IgD-negative memory B cell (primary cell): ENCODE data around the gene C1orf52. TPM values are rescaled to one million over a fixed set of nuclear protein-coding genes. Genes with fewer than 3 reads are reported as not detected.

ENCODE experiments used
- H3K27ac Mint-ChIP-seq, 3 donors: one replicate each; pipeline ENCODE4 v1.8.0; 2020 to 2022; ENCODE audit warnings: mild to moderate bottlenecking in 3 of 3, mixed read lengths in 3 of 3, moderate library complexity in 1 of 3
- H3K27me3 Mint-ChIP-seq: one replicate; pipeline ENCODE4 v1.8.0; 2021; ENCODE audit warnings: mixed read lengths
- H3K36me3 Mint-ChIP-seq: one replicate; pipeline ENCODE4 v1.8.0; 2020; ENCODE audit warnings: mild to moderate bottlenecking, mixed read lengths
- H3K4me1 Mint-ChIP-seq, 3 donors: one replicate each; pipeline ENCODE4 v1.8.0; 2020 to 2022; ENCODE audit warnings: mixed read lengths in 3 of 3, mild to moderate bottlenecking in 1 of 3
- H3K4me3 Mint-ChIP-seq, 4 donors: one replicate each; pipeline ENCODE4 v1.8.0; 2020 to 2022; ENCODE audit warnings: mild to moderate bottlenecking in 4 of 4, mixed read lengths in 4 of 4, moderate library complexity in 3 of 4
- H3K9me3 Mint-ChIP-seq, 3 donors: one replicate each; pipeline ENCODE4 v1.8.0; 2020 to 2021; ENCODE audit warnings: mixed read lengths in 3 of 3, mild to moderate bottlenecking in 1 of 3
- polyA plus RNA-seq: library from polyadenylated mRNA; unstranded; fragments of 300-500 nt; fragmentation: Illumina TruSeq; gene quantifications from one replicate; pipeline ENCODE4 v1.2.3, GENCODE V29; 2021

The C1orf52 gene
- polyA plus RNA-seq: 22.3 TPM

DNA sequence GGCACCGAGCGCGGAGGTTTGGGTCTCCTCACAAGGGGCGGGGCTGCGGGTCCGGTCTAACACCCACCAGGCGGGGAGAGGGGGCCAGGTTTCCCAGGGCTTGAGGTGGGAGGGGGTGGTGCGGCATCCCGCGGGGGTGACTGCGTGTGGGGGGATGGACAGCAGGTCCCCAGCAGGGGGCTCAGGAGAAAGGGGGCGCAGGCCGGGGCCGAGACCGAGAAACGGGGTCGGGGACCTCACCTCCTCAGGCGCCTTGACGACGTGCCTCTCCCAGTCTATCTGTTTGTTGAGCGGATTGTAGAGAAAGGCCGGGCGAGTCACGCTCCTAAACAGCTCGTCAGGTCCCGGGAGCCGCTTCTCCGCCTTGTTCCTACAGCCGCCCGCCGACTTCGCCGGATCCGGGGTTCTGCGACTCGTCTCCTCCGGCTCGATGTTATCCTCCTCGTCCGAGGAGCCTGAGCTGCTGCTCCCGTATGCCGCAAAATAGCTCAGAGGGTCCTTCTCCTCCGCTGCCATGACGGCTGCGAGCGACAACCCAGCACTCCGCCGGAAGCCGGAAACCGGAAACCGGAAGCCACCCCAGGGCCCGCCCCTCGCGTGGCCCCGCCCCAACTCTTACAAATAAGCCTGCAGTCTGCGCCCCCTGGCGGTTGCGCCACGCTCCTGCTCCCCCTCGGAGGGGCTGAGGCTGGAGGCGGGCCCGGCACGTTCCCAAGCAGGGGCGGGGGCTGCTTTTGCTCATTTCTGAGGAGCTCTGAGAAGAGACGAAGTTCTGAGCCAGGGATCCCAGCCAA lies at the start of gene C1orf52:
Gene C1orf52 (minus strand): TSS at position 545 of the 794 bp plus-strand sequence. CDS start 29 bp downstream, at position 516.
- H3K36me3 Mint-ChIP-seq: peaks cover 10% of the 10 kb centered on the region
- H3K9me3 Mint-ChIP-seq: peaks cover 0 to 4% (median 0%) of the 10 kb centered on the region in 3 donors
- peak within 1 kb of the TSS; percentile 95 to 100 (median 99) for H3K4me3 Mint-ChIP-seq
- H3K27ac Mint-ChIP-seq: peak within 1 kb of the TSS; percentile 91 to 97 (median 96)
- peaks cover 23 to 45% (median 34%) of the 10 kb centered on the region in 3 donors for H3K4me1 Mint-ChIP-seq
- H3K27me3 Mint-ChIP-seq: no peaks in the 10 kb centered on the region

DNA sequence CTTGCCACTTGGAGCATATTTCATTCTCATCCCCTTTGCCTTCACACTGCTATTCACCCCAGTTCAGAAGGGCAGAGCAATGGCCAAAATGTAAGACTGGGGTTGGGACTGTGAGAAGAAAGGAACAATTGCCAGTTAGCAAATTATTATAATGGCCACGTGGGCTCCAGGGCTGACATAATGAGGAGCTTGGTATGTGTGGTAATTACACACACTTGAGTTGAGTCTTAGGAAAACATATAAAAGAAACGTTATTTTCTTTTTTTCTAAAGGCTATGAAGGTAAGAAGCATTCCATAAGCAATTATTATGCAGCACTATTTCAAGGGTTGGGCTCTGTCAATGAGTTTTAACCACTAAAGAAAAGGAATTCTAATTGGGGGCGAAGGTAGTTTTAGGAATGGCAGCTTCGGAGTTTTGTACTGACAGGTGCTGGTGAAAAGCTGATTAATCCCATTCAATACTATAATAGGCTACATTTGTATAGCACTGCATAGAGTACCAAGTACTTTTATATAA lies 49.4 kb upstream of the C1orf52 start:
- Mint-ChIP-seq H3K27ac (no peak overlapping the region), H3K4me3 (peak overlapping the region in 2 of 4 donors; percentile 89 to 92), H3K4me1 (peaks cover 9 to 12% (median 12%) of the 10 kb centered on the region in 3 donors), H3K27me3 (peaks cover 5% of the 10 kb centered on the region), H3K36me3 (no peaks in the 10 kb centered on the region), H3K9me3 (no peaks in the 10 kb centered on the region)

- H3K27ac Mint-ChIP-seq: peak overlapping the region in 1 of 3 donors; percentile 79
- H3K4me3 Mint-ChIP-seq: peak overlapping the region; percentile 5 to 92 (median 75)
- peaks cover 5% of the 10 kb centered on the region for H3K27me3 Mint-ChIP-seq
- H3K4me1 Mint-ChIP-seq: peaks cover 9 to 12% (median 12%) of the 10 kb centered on the region in 3 donors
- no peaks in the 10 kb centered on the region for H3K36me3 Mint-ChIP-seq
- no peaks in the 10 kb centered on the region for H3K9me3 Mint-ChIP-seq
These were observed 48.7 kb upstream of the C1orf52 start for GRCh38 chr1:85307987-85308832.

DNA sequence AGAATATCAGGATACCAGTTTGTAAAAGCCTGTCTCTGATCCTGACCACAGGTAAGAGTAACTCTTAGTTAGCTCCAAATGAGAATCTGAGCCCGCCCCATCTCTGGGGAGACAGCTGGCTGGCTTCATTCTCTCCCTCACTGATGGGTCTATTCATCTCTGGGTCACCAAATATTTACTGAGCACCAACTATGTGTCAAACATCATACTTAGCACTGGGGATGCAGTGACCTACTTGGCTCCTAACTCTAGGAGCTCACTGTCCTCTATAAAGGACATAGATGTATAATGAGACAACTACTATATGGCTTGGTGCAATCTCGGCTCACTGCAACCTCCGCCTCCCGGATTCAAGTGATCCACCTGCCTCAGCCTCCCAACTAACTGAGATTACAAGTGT lies 46.8 kb upstream of the C1orf52 start:
- no peak overlapping the region for H3K4me3 Mint-ChIP-seq
- H3K36me3 Mint-ChIP-seq: peaks cover 12% of the 10 kb centered on the region
- H3K27ac Mint-ChIP-seq: no peak overlapping the region
- peaks cover 8 to 10% (median 9%) of the 10 kb centered on the region in 3 donors for H3K4me1 Mint-ChIP-seq
- H3K9me3 Mint-ChIP-seq: no peaks in the 10 kb centered on the region
- peaks cover 3% of the 10 kb centered on the region for H3K27me3 Mint-ChIP-seq

DNA sequence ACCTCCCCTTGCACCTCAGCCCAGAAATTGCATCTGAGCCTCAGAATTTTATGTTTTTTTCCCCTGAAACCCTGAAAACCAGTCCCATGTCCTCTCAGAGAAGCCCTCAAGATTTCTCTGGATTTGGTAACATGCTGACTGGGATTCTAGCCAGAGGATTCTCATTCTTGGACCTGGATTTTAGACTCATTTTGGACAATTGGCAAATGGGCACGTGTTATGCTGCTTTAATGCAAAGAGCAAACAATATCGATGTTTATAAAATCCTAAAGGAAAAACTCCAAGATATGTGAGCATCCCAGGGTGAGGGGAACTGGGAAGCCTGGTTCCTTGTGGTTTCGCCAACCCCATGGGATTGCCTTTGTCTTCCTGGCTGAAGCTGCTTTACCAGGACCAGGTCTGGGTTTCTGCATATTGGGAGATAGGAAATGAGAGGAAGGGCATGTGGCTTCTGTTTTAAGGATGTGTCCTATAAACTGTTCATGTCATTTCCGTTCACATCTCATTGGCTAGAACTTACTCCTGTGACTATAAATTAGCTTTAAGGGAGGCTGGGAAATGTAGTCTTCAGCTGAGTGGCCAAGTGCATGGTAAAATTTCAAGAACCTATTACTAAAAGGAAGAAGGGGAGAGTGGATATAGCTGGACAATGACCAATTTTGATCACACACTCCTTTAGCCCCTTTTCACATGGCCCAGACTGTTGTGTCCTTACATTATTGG lies 44.1 kb upstream of the C1orf52 start:
- H3K27me3 Mint-ChIP-seq: no peaks in the 10 kb centered on the region
- H3K4me3 Mint-ChIP-seq: no peak overlapping the region
- peaks cover 12% of the 10 kb centered on the region for H3K36me3 Mint-ChIP-seq
- peaks cover 8 to 11% (median 9%) of the 10 kb centered on the region in 3 donors for H3K4me1 Mint-ChIP-seq
- H3K27ac Mint-ChIP-seq: no peak overlapping the region
- no peaks in the 10 kb centered on the region for H3K9me3 Mint-ChIP-seq

GRCh38 chr1:85300140-85300539 lies 40.7 kb upstream of the C1orf52 start:
- Mint-ChIP-seq H3K27me3 (no peaks in the 10 kb centered on the region), H3K9me3 (no peaks in the 10 kb centered on the region), H3K27ac (peak overlapping the region in 1 of 3 donors; percentile 42), H3K36me3 (peaks cover 12% of the 10 kb centered on the region), H3K4me3 (no peak overlapping the region), H3K4me1 (peaks cover 21 to 29% (median 21%) of the 10 kb centered on the region in 3 donors)

GRCh38 chr1:85297855-85298629 lies 38.6 kb upstream of the C1orf52 start:
- Mint-ChIP-seq H3K4me3 (peak overlapping the region in 3 of 4 donors; percentile 37 to 80 (median 42)), H3K4me1 (peaks cover 16 to 35% (median 21%) of the 10 kb centered on the region in 3 donors), H3K36me3 (peaks cover 12% of the 10 kb centered on the region), H3K27me3 (no peaks in the 10 kb centered on the region), H3K9me3 (no peaks in the 10 kb centered on the region), H3K27ac (peak overlapping the region in 2 of 3 donors; percentile 48 to 91)

DNA sequence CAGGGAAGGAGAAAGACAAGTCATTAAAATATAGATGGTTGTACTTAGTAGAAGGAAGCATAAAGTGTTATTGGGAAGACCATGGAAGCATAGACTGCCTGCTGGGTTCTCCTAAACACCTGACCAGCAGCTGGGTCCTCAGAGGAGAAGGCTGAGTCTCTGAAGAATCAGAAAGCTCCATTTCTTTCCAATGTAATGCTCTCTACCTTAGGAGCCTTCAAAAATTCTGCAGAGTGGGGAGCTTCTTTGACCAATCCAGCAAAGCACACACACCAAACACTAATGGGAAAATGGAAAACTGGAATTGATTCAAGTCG lies 38.0 kb upstream of the C1orf52 start:
- peak overlapping the region in 3 of 4 donors; percentile 37 to 80 (median 42) for H3K4me3 Mint-ChIP-seq

DNA sequence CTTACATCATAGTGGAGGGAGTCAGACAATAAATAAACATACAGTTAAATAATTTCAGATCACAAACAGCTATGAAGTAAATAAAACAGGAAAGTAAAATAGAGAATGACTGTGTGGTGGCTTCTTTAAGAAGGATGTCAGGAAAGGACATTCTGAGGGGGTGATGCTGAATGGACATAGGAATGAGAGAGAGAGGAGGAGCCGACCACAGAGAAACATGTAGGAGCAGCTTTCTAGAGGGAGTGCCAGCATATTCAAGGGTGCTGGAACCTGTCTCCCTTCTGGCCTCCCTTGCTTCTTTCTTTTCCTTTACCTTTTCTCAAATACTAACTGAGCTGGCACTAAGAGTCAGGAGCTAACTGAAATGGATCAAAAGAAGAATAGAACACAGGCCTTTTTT lies 37.5 kb upstream of the C1orf52 start:
- Mint-ChIP-seq H3K27me3 (no peaks in the 10 kb centered on the region), H3K9me3 (no peaks in the 10 kb centered on the region), H3K4me3 (peak overlapping the region in 2 of 4 donors; percentile 1 to 23), H3K4me1 (peaks cover 16 to 42% (median 20%) of the 10 kb centered on the region in 3 donors), H3K36me3 (peaks cover 5% of the 10 kb centered on the region), H3K27ac (peak overlapping the region in 1 of 3 donors; percentile 48)

More for the DNA sequence above, 38.0 kb upstream of the C1orf52 start:
- Mint-ChIP-seq H3K4me1 (peaks cover 16 to 38% (median 18%) of the 10 kb centered on the region in 3 donors), H3K36me3 (peaks cover 8% of the 10 kb centered on the region), H3K27ac (peak overlapping the region in 2 of 3 donors; percentile 48 to 91), H3K27me3 (no peaks in the 10 kb centered on the region), H3K9me3 (no peaks in the 10 kb centered on the region)

- Mint-ChIP-seq H3K27ac (peak overlapping the region in 1 of 3 donors; percentile 51), H3K27me3 (no peaks in the 10 kb centered on the region), H3K4me3 (no peak overlapping the region), H3K36me3 (peaks cover 1% of the 10 kb centered on the region), H3K9me3 (no peaks in the 10 kb centered on the region), H3K4me1 (peaks cover 20 to 56% (median 22%) of the 10 kb centered on the region in 3 donors)
These were observed 36.2 kb upstream of the C1orf52 start for GRCh38 chr1:85295654-85296053.

DNA sequence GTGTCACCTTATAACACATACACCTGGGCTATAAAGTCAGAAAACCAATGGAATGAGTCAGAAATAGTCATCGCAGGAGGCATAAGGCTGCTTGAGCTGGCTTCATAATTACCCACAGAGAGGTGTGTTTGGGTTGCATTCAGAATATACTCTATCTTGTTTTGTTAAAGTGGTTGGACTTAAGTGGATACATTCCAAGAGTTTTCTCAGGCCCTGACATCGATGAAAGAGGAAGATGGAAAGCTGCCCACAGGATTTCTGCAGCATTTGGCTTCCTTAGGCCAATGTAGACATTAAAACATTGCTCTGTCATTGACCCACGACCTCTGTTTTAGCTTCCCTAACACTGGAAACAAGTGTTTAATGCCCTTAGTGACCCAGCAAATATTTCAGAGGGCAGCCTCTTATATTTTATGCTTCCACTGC lies 35.6 kb upstream of the C1orf52 start:
- no peaks in the 10 kb centered on the region for H3K27me3 Mint-ChIP-seq
- peaks cover 1% of the 10 kb centered on the region for H3K36me3 Mint-ChIP-seq
- H3K27ac Mint-ChIP-seq: peak overlapping the region in 1 of 3 donors; percentile 51
- H3K4me1 Mint-ChIP-seq: peaks cover 25 to 61% (median 29%) of the 10 kb centered on the region in 3 donors
- no peaks in the 10 kb centered on the region for H3K9me3 Mint-ChIP-seq
- no peak overlapping the region for H3K4me3 Mint-ChIP-seq

DNA sequence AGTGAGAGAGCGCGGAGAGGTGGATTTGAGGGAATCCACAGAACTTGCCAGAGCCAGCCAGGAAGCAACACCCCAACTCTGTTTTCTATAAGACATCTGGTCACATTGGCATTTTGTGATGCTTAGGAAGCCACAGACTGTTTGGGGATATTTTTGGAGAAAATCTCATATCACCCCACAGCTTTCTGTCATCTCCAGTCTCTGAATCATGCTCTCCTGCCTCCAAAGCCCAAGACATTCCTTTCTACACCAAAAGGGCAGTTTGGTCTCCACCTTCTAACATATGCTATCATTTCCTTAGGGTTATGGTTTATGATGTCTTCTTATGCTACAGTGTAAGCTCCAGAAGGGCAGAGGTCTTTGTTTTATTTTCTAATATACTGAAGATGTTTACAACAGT lies 31.4 kb upstream of the C1orf52 start:
- H3K4me3 Mint-ChIP-seq: peak overlapping the region in 1 of 4 donors; percentile 88
- H3K9me3 Mint-ChIP-seq: no peaks in the 10 kb centered on the region
- no peaks in the 10 kb centered on the region for H3K27me3 Mint-ChIP-seq
- peak overlapping the region; percentile 30 to 91 (median 88) for H3K27ac Mint-ChIP-seq
- peaks cover 14 to 50% (median 20%) of the 10 kb centered on the region in 3 donors for H3K4me1 Mint-ChIP-seq
- peaks cover 5% of the 10 kb centered on the region for H3K36me3 Mint-ChIP-seq

- no peaks in the 10 kb centered on the region for H3K9me3 Mint-ChIP-seq
- H3K4me1 Mint-ChIP-seq: peaks cover 14 to 45% (median 20%) of the 10 kb centered on the region in 3 donors
- no peaks in the 10 kb centered on the region for H3K27me3 Mint-ChIP-seq
- peaks cover 5% of the 10 kb centered on the region for H3K36me3 Mint-ChIP-seq
- H3K4me3 Mint-ChIP-seq: peak overlapping the region in 3 of 4 donors; percentile 69 to 91 (median 88)
- H3K27ac Mint-ChIP-seq: peak overlapping the region; percentile 12 to 99 (median 91)
These were observed 30.4 kb upstream of the C1orf52 start for GRCh38 chr1:85289848-85290335.
